HFF-Myc (cell line): ENCODE data around the gene RPL36A.

Source experiments
- DNase-seq: peaks from one replicate; pipeline ENCODE4 v3.0.0-alpha.2; 2011; ENCODE audit warnings: low read depth; ENCODE audit errors: extremely low read depth
- H3K4me3 ChIP-seq: replicated peaks from 2 replicates; pipeline ENCODE4 v1.5.1; 2011; ENCODE audit warnings: low read depth, mild to moderate bottlenecking, control low read depth, low read length
- TF ChIP-seq, protein P1 (sequence below): IDR thresholded peaks from 2 replicates; pipeline ENCODE4 v1.5.1; 2012; ENCODE audit warnings: mild to moderate bottlenecking, low read depth, low read length, control low read depth; ENCODE audit errors: missing control alignments

The RPL36A gene

DNA sequence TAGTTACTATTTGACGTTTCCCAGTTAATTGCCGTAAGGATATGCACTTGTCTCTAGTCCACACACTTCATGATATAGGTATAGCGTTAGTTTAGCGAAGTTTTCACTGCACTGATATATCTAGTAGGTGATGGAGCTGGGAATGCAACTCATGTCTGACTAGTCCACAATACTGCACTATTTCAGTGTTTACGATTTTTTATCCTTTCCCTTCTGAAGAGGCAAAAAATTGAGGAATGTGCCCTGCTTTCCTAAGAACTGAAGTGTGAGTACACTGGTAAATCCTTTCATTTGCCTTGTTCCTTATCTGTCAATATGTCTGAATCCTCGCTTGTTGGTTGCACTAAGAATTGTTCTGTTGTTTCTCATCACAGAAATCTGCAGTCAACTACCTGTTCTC, 1.0 kb downstream of the RPL36A start:
- peak overlapping the region; percentile 74 for H3K4me3 ChIP-seq
- TF ChIP-seq, protein P1, sequence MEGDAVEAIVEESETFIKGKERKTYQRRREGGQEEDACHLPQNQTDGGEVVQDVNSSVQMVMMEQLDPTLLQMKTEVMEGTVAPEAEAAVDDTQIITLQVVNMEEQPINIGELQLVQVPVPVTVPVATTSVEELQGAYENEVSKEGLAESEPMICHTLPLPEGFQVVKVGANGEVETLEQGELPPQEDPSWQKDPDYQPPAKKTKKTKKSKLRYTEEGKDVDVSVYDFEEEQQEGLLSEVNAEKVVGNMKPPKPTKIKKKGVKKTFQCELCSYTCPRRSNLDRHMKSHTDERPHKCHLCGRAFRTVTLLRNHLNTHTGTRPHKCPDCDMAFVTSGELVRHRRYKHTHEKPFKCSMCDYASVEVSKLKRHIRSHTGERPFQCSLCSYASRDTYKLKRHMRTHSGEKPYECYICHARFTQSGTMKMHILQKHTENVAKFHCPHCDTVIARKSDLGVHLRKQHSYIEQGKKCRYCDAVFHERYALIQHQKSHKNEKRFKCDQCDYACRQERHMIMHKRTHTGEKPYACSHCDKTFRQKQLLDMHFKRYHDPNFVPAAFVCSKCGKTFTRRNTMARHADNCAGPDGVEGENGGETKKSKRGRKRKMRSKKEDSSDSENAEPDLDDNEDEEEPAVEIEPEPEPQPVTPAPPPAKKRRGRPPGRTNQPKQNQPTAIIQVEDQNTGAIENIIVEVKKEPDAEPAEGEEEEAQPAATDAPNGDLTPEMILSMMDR, result no peak
- DNase-seq, result no peak

DNA sequence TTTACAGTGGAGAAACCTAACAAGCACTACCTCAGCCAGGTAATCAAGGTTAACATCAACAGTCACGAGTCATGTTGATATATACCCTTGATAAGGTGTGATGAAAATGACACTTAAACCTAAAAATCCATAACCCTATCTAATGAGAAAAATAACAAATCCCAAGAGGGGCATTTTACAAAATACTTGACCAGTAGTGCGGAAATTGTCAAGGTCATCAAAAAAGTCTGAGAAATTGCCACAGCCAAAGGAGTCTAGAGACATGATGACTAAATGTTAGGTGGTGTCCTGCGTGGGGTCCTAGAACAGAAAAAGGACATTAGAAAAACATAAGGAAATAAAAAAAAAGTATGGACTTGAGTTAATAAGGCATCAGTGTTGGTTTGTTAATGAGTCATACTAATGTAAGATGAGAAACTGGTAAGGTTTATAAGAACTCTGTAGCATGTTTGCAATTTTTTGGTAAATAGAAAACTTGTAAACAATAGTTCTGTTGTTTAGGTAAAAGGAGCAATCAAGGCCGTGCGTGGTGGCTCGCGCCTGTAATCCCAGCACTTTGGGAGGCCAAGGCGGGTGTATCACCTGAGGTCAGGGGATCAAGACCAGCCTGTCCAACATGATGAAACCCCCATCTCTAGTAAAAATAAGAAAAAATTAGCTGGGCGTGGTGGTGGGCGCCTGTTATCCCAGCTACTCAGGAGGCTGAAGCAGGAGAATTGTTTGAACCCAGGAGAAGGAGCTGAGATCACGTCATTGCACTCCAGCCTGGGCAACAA, 2.9 kb downstream of the RPL36A start:
- TF ChIP-seq, protein P1, result no peak
- peak overlapping the region; percentile 74 for H3K4me3 ChIP-seq
- no peak for DNase-seq

DNA sequence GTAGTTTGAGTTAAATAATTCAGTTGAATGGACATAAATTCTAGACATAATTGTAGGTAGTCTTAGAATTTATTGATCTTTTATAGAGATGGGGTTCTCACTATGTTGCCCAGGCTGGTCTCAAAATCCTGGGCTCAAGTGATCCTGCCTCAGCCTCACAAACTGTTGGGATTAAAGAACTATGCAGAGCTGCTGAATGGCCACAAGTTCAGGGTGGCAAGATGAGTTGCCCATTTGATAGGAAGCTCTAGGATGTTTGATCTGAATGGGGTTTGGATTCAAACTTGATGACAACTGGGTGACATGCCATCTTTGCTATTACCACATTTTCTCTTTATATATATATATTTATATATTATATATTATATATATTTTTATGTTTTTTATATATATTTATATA, 3.6 kb downstream of the RPL36A start:
- TF ChIP-seq, protein P1, result no peak
- no peak overlapping the region; the same call in 1 of the 2 replicates for H3K4me3 ChIP-seq
- no peak for DNase-seq

DNA sequence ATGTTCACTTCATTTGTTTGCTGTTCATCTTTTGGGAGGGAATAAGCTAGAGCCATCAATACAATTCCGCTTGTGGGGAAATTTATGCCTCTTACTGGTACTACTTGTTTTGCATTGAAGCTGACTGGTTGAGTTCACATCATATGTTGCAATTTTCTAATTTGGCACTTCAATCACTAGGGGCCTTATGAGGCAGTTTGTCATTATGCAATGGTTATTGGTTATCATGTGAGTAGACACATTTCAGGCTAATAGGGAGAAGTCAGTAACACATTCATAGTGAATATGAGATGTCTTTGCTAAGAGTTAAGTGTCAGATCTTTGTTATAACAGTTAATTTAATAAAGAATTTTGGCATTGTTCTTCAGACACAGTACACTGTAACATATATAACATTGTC, 5.0 kb downstream of the RPL36A start:
- no peak overlapping the region for H3K4me3 ChIP-seq
- DNase-seq, result no peak
- TF ChIP-seq, protein P1, result no peak

DNA sequence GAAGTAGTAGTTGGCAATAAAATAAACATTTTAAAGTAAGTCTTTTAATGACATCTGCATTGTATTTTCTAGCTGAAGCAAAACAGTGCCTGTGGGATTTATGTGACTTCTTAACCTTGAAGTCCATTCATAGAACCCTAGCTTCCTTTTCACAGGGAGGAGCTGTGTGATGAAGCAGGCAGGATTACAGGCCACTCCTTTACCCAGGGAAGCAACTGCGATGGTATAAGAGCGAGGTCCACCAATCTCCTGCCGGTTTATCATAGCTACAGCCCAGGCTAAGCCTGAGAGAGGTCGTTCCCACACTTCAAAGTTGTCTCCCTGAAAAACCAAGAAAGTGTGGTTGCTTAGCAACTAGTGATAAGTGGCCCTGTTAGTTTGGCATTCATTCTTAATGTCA, 7.0 kb downstream of the RPL36A start:
- H3K4me3 ChIP-seq, result no peak overlapping the region
- DNase-seq, result no peak
- TF ChIP-seq, protein P1, result no peak

DNA sequence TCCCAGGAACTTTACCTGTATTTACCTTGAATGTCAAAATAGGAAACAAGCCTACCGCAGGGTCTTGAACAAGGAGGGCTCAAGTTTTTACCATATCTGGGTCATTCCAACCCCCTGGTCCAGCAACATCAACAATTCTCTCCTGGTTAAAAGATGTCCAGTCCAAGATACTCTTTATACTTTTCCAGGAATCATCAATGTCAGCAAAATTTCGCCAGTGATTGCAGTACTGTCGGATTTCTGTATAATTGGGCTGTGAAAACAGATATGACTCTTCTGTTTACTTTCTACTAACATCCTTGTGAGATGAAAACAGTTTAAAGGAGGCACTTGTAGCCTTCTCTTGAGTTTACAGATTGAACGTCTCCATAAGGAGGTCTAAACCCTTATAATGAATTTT, 7.9 kb downstream of the RPL36A start:
- no peak for DNase-seq
- no peak overlapping the region for H3K4me3 ChIP-seq
- TF ChIP-seq, protein P1, result no peak

DNA sequence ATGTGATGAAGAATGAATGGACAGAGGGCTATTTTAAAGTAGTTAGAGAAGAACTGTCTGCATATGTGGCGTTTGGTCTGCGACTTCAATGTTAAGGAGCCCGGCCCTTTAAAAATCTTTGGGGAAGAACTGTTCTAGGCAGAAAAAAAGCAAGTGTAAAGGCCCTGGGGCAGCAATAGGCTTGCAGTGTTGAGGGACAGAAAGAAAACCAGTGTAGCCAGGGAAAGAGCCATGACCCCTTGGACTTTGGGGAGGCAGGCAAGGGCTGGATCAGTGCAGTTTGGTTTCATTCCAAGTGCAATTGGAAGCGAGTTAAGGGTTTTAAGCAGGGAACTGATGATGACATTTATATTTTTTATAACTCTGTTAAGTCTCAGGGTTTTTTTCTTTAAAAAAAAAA, 9.0 kb downstream of the RPL36A start:
- DNase-seq, result no peak
- H3K4me3 ChIP-seq, result no peak overlapping the region
- TF ChIP-seq, protein P1, result no peak
